Right ventricle myocardium superior (tissue), 1 donor: ENCODE results near the gene VPS72. TPM values are rescaled to one million over a fixed set of nuclear protein-coding genes. Genes with fewer than 3 reads are reported as not detected.
A peak's percentile ranks its signal among the peaks of the same experiment; 100 is the strongest.

Experiments
- ATAC-seq: fragments of 200-7000 bp; cut with Tn5 transposase; one replicate; pipeline ENCODE4 v1.9.1; 2020; ENCODE audit warnings: mild to moderate bottlenecking; ENCODE audit not compliant: poor library complexity
- DNase-seq: peaks from one replicate; pipeline ENCODE4 v3.0.0-alpha.2; 2020
- intact Hi-C: fragments of 100-400 bp; cut with DNase I; formaldehyde crosslinking; loops from one replicate; pipeline ENCODE4 v1.11.2; 2022
- total RNA-seq: library from RNA; stranded (reverse); fragmentation: NEBNext Ultra II Directional; extraction: Animal tissue kit (Norgen Biotek cat#: 25700); gene quantifications from one replicate; pipeline ENCODE4 v1.2.1, GENCODE V29; 2021
- donor health status: DM: no; HTN: yes; CAD: no; lungs with severe emphysema.

VPS72 gene
- total RNA-seq, 1 donor from 2014 or later: 37.5 TPM

- intact Hi-C loops: no loop called here
- ATAC-seq (no peak), DNase-seq (no peak)
Observed at GRCh38 chr1:151147665-151148064, 42.3 kb downstream of the VPS72 start.

- no peak for ATAC-seq
- intact Hi-C loops: no loop called here
Observed at GRCh38 chr1:151147132-151147503, 42.9 kb downstream of the VPS72 start.

GRCh38 chr1:151146412-151147131 lies 43.4 kb downstream of the VPS72 start, which contains the start of gene SEMA6C:
TSS of gene SEMA6C (minus strand) at chr1:151146631. CDS start at chr1:151142621, 4,010 bp downstream.
- intact Hi-C loops: no loop called here

More at GRCh38 chr1:151147132-151147503, 42.9 kb downstream of the VPS72 start:
- DNase-seq: no peak

GRCh38 chr1:151146072-151146411 lies 44.0 kb downstream of the VPS72 start:
- ATAC-seq: peak; percentile 4
- no peak for DNase-seq
- intact Hi-C loops: no loop called here

More at GRCh38 chr1:151146412-151147131, 43.4 kb downstream of the VPS72 start, which contains the start of gene SEMA6C:
- peak; percentile 97 for ATAC-seq
- peak; percentile 98 for DNase-seq

GRCh38 chr1:151145304-151146071 lies 44.5 kb downstream of the VPS72 start:
- peak; percentile 18 for ATAC-seq
- intact Hi-C loops: no loop called here
- DNase-seq: peak; percentile 58

GRCh38 chr1:151144474-151145303 lies 45.3 kb downstream of the VPS72 start:
- DNase-seq (no peak), ATAC-seq (no peak)
- intact Hi-C loops: no loop called here

- no peak for DNase-seq
- intact Hi-C loops: no loop called here
- ATAC-seq: no peak
Observed at GRCh38 chr1:151143986-151144385, 46.0 kb downstream of the VPS72 start.

- intact Hi-C loops: no loop called here
- ATAC-seq: peak; percentile 7
- no peak for DNase-seq
Observed at GRCh38 chr1:151143057-151143435, 47.0 kb downstream of the VPS72 start.

- intact Hi-C loops: no loop called here
- ATAC-seq: peak; percentile 36
- DNase-seq: no peak
Observed at GRCh38 chr1:151142411-151143056, 47.5 kb downstream of the VPS72 start.

GRCh38 chr1:151137789-151138188 lies 52.2 kb downstream of the VPS72 start:
- intact Hi-C loops: no loop called here
- ATAC-seq (no peak), DNase-seq (no peak)

- ATAC-seq (no peak), DNase-seq (no peak)
- intact Hi-C loops: no loop called here
Observed at GRCh38 chr1:151135433-151136385, 54.3 kb downstream of the VPS72 start.

- ATAC-seq (no peak), DNase-seq (no peak)
- intact Hi-C loops: no loop called here
Observed at GRCh38 chr1:151134991-151135390, 55.0 kb downstream of the VPS72 start.

- DNase-seq (no peak), ATAC-seq (no peak)
- intact Hi-C loops: no loop called here
Observed at GRCh38 chr1:151134396-151134795, 55.6 kb downstream of the VPS72 start.

- DNase-seq (no peak), ATAC-seq (no peak)
- intact Hi-C loops: no loop called here
Observed at GRCh38 chr1:151133018-151133806, 56.8 kb downstream of the VPS72 start.

- no peak for DNase-seq
- intact Hi-C loops: no loop called here
Observed at GRCh38 chr1:151132335-151133017, 57.5 kb downstream of the VPS72 start.

GRCh38 chr1:151131701-151132334 lies 58.2 kb downstream of the VPS72 start:
- DNase-seq (no peak), ATAC-seq (peak; percentile 57)
- intact Hi-C loops: no loop called here

More at GRCh38 chr1:151132335-151133017, 57.5 kb downstream of the VPS72 start:
- ATAC-seq: no peak
